Loucy (cell line): Measurements from ENCODE around the gene ACSF3.

ENCODE experiments used
- H2AFZ ChIP-seq: fragments of 200-600 bp; sonication (generic); 2 replicates; pipeline ENCODE4 v1.6.0; 2016; ENCODE audit warnings: antibody characterized with exemption, mild to moderate bottlenecking, low read length, moderate library complexity
- H3F3A ChIP-seq: fragments of 200-600 bp; 2 replicates; pipeline ENCODE4 v1.6.0; 2016; ENCODE audit warnings: antibody characterized with exemption, low read depth, mild to moderate bottlenecking
- H3K27me3 ChIP-seq: fragments of 200-600 bp; sonication (generic); 2 replicates; pipeline ENCODE4 v1.6.1; 2014; ENCODE audit warnings: low read length, mild to moderate bottlenecking; ENCODE audit not compliant: insufficient read depth, poor library complexity, severe bottlenecking
- H3K36me3 ChIP-seq: fragments of 200-600 bp; sonication (generic); 2 replicates; pipeline ENCODE4 v1.6.1; 2016; ENCODE audit warnings: low read length; ENCODE audit not compliant: insufficient read depth
- H3K4me1 ChIP-seq: fragments of 200-600 bp; sonication (generic); 2 replicates; pipeline ENCODE4 v1.5.1; 2014; ENCODE audit warnings: low read length, mild to moderate bottlenecking; ENCODE audit not compliant: insufficient read depth, poor library complexity, severe bottlenecking
- H3K4me2 ChIP-seq: fragments of 200-600 bp; sonication (generic); 2 replicates; pipeline ENCODE4 v1.6.0; 2014; ENCODE audit warnings: antibody characterized with exemption, low read length, low read depth, mild to moderate bottlenecking; ENCODE audit not compliant: poor library complexity, severe bottlenecking
- H3K4me3 ChIP-seq: fragments of 200-600 bp; sonication (generic); 2 replicates; pipeline ENCODE4 v1.5.1; 2014; ENCODE audit warnings: low read length, mild to moderate bottlenecking, mixed read lengths; ENCODE audit not compliant: poor library complexity, severe bottlenecking
- H3K79me2 ChIP-seq: fragments of 200-600 bp; sonication (generic); 2 replicates; pipeline ENCODE4 v1.6.1; 2014; ENCODE audit warnings: low read length; ENCODE audit not compliant: insufficient read depth
- H3K9ac ChIP-seq: fragments of 200-600 bp; sonication (generic); 2 replicates; pipeline ENCODE4 v1.6.0; 2014; ENCODE audit warnings: mild to moderate bottlenecking, low read depth, low read length, moderate library complexity; ENCODE audit not compliant: poor library complexity, severe bottlenecking
- H3K9me2 ChIP-seq: fragments of 200-600 bp; sonication (generic); replicated peaks from 2 replicates; pipeline ENCODE4 v1.6.1; 2016; ENCODE audit warnings: low read depth, low read length, mixed read lengths
- H3K9me3 ChIP-seq: fragments of 200-600 bp; sonication (generic); 2 replicates; pipeline ENCODE4 v1.6.1; 2014; ENCODE audit warnings: mild to moderate bottlenecking, antibody characterized with exemption, low read length, low read depth; ENCODE audit not compliant: insufficient read depth
- H4K20me1 ChIP-seq: fragments of 200-600 bp; sonication (generic); 2 replicates; pipeline ENCODE4 v1.6.0; 2014; ENCODE audit warnings: antibody characterized with exemption, low read length, mild to moderate bottlenecking; ENCODE audit not compliant: insufficient read depth, poor library complexity, severe bottlenecking
- CTCF ChIP-seq: fragments of 200-600 bp; sonication (generic); conservative IDR thresholded peaks from 2 replicates; pipeline ENCODE4 v1.5.1; 2014; ENCODE audit warnings: mild to moderate bottlenecking, antibody characterized with exemption, low read length
- EZH2phosphoT487 ChIP-seq: fragments of 200-600 bp; IDR thresholded peaks from 2 replicates; pipeline ENCODE4 v1.6.1; 2018; ENCODE audit warnings: antibody characterized with exemption, mild to moderate bottlenecking, moderate library complexity, borderline replicate concordance

Gene ACSF3

GRCh38 chr16:89119166-89119621, 25.5 kb downstream of the ACSF3 start:
- H3F3A ChIP-seq = no peaks in the 10 kb centered on the region
- no peaks in the 10 kb centered on the region for H3K9me2 ChIP-seq
- peaks cover under 1% of the 10 kb centered on the region; the same call in 1 of the 2 replicates for H3K79me2 ChIP-seq
- no peak overlapping the region for H3K4me3 ChIP-seq
- no peak overlapping the region for H3K9ac ChIP-seq
- H3K9me3 ChIP-seq = no peaks in the 10 kb centered on the region
- peaks cover 15% of the 10 kb centered on the region for H3K4me1 ChIP-seq
- H3K27me3 ChIP-seq = no peaks in the 10 kb centered on the region
- H2AFZ ChIP-seq = no peak overlapping the region
- no peaks in the 10 kb centered on the region; the same call in 1 of the 2 replicates for H3K36me3 ChIP-seq
- no peaks in the 10 kb centered on the region for H4K20me1 ChIP-seq
- H3K4me2 ChIP-seq = no peak overlapping the region
- TF ChIP-seq CTCF = no peak
- no peak for TF ChIP-seq EZH2phosphoT487

GRCh38 chr16:89119661-89120141, 26.0 kb downstream of the ACSF3 start:
- no peaks in the 10 kb centered on the region for H3K9me2 ChIP-seq
- no peak overlapping the region for H3K9ac ChIP-seq
- H2AFZ ChIP-seq = no peak overlapping the region
- peaks cover 10% of the 10 kb centered on the region for H3K4me1 ChIP-seq
- no peaks in the 10 kb centered on the region for H4K20me1 ChIP-seq
- H3K27me3 ChIP-seq = no peaks in the 10 kb centered on the region
- no peak for TF ChIP-seq CTCF
- no peak for TF ChIP-seq EZH2phosphoT487
- H3K4me2 ChIP-seq = no peak overlapping the region
- H3K36me3 ChIP-seq = no peaks in the 10 kb centered on the region; the same call in 1 of the 2 replicates
- no peaks in the 10 kb centered on the region for H3F3A ChIP-seq
- H3K4me3 ChIP-seq = no peak overlapping the region
- no peaks in the 10 kb centered on the region for H3K9me3 ChIP-seq
- H3K79me2 ChIP-seq = no peaks in the 10 kb centered on the region

- Histone ChIP-seq H3K4me2 (no peak overlapping the region), H3F3A (no peaks in the 10 kb centered on the region), H3K4me3 (no peak overlapping the region), H3K4me1 (peaks cover 6% of the 10 kb centered on the region), H3K36me3 (no peaks in the 10 kb centered on the region; the same call in 1 of the 2 replicates), H3K9ac (no peak overlapping the region), H3K79me2 (no peaks in the 10 kb centered on the region), H3K27me3 (no peaks in the 10 kb centered on the region), H2AFZ (no peak overlapping the region), H4K20me1 (no peaks in the 10 kb centered on the region), H3K9me2 (no peaks in the 10 kb centered on the region), H3K9me3 (no peaks in the 10 kb centered on the region)
- TF ChIP-seq CTCF (no peak), EZH2phosphoT487 (no peak)
These were observed 26.6 kb downstream of the ACSF3 start for GRCh38 chr16:89120281-89120680.
